GM12872 (cell line): ENCODE data around the gene NWD2.

ENCODE experiments used
- CTCF ChIP-seq: IDR thresholded peaks from 3 replicates; pipeline ENCODE4 v1.5.1; 2011; ENCODE audit warnings: low read depth, mild to moderate bottlenecking, low read length, moderate library complexity; ENCODE audit not compliant: insufficient read depth

Gene NWD2

DNA sequence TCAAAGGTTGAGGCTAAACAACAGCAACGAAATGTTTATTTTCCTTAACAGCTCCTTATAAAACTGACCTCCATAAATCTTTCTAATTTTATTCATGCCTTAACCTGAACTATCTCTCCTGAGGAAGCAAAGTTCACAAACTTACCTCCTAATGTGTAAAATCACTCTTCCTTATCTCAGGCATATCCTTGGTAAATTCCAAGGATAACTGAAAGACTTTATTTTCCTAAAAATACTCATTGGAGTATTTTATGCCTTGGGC, 197.4 kb downstream of the NWD2 start:
- no peak for TF ChIP-seq CTCF

DNA sequence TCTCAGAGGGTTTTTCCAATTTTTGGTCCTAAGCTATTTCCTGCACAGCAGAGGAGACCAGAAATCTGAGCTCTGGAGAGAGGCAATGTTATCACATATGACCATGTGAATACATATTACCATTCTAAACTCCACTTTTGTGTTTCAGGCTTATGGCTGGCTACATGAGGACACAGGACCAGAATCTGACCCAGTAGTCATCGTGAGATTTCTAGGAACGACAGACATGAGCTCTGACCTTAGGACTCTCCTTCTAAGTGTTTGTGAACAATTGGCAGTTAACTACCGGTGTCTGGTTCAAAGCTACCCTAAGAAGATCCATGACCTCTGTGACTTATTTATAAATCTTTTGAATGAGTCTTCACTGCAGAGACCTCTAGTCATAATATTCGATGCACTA, 198.6 kb downstream of the NWD2 start:
- TF ChIP-seq CTCF = no peak

DNA sequence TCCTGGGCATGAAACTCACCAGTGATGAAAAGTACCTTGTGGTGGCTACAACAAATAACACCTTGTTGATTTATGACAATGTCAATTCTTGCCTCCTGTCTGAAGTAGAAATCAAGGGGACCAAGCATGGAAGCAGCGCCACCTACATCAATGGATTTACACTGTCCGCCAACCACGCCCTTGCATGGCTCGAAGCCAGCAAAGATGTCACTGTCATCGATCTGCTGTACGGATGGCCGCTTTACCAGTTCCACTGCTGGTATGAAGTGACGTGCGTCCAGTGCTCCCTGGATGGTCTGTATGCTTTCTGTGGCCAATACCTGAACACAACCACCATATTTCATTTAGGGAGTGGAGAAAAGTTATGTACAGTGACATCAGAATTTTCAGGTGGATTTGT, 200.5 kb downstream of the NWD2 start:
- TF ChIP-seq CTCF = no peak

DNA sequence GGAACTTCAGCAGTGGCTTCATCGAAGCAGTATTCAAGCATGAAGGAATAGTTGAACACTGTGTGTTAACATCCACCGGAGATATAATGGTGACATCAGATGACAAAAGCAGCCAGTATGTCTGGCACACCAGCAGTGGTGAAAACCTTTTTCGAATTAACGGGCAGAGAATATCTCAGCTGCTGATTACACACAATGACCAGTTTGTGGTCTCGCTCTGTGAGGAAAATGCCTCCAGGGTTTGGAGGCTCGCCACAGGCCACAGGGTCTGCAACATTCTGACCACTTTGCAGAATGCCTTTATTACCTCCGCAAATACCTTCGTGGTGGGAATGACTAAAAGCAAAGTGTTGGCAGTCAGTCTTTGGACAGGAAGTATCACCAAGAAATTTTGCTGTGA, 201.5 kb downstream of the NWD2 start:
- TF ChIP-seq CTCF = no peak

DNA sequence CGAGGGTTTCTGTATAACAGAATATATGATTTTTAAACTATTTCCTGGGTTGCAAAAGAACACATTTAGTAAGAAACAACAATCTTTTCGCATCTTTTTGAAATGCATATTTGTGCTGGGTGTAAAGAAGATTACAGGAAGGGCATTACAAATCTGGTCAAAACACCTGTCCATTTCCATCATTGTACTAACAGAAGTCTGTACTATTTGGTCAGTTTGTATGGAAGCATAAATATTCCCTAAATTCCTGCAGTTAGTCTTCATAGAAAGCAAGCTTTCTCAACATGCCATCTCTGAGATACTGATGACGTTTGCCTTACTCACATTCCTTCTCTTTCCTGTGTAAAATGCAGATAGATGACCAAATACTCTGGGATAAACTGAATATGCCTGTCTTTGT, 203.3 kb downstream of the NWD2 start:
- no peak for TF ChIP-seq CTCF

GRCh38 chr4:37450309-37450708, 205.8 kb downstream of the NWD2 start:
- no peak for TF ChIP-seq CTCF

- no peak for TF ChIP-seq CTCF
Measured at GRCh38 chr4:37450911-37451310, 206.4 kb downstream of the NWD2 start.

GRCh38 chr4:37451656-37452055, 207.1 kb downstream of the NWD2 start:
- TF ChIP-seq CTCF = no peak
